Esophagus squamous epithelium (tissue), 5 donors: ENCODE results near the gene FLYWCH1. TPM values are rescaled to one million over a fixed set of nuclear protein-coding genes. Genes with fewer than 3 reads are reported as not detected.

ENCODE experiments used
- DNase-seq: peaks from one replicate; lab custom pipeline; 2025; lab: John Stamatoyannopoulos, UW
- H3K27ac ChIP-seq, 4 donors: fragments of 200-600 bp; sonication (generic); one replicate each; pipeline ENCODE4 v1.5.1; 2016 to 2019; ENCODE audit warnings: mild to moderate bottlenecking in 1 of 4
- H3K27me3 ChIP-seq, 4 donors: fragments of 200-600 bp; sonication (generic); 1 replicate in 3 of 4; 2 replicates in 1 of 4; pipeline versions ENCODE4 v1.5.1 to v1.6.0; 2017 to 2021; ENCODE audit warnings: antibody characterized with exemption in 1 of 4
- H3K36me3 ChIP-seq, 3 donors: fragments of 200-600 bp; sonication (generic); one replicate each; pipeline ENCODE4 v1.5.1; 2016 to 2019
- H3K4me1 ChIP-seq, 3 donors: fragments of 200-600 bp; sonication (generic); one replicate each; pipeline ENCODE4 v1.5.1; 2017 to 2019
- H3K4me3 ChIP-seq, 4 donors: fragments of 200-600 bp; sonication (generic); 1 replicate in 3 of 4; 2 replicates in 1 of 4; pipeline ENCODE4 v1.5.1; 2016 to 2019; ENCODE audit warnings: mild to moderate bottlenecking in 2 of 4, moderate library complexity in 1 of 4
- H3K9me3 ChIP-seq, 3 donors: fragments of 200-600 bp; sonication (generic); one replicate each; pipeline ENCODE4 v1.5.1; 2016 to 2019
- POLR2A ChIP-seq, 4 donors: fragments of 450-650 bp; IDR thresholded peaks; one replicate each; pipeline ENCODE4 v1.6.1; 2017; ENCODE audit warnings: antibody characterized with exemption in 4 of 4, mild to moderate bottlenecking in 4 of 4, moderate library complexity in 3 of 4
- WGBS, 2 donors: methylation state at CpG; one replicate each; pipeline ENCODE4 v1.1.5; 2018; 5-methylcytosine and 5-hydroxymethylcytosine counted together
- intact Hi-C: fragments of 100-400 bp; cut with DNase I; formaldehyde crosslinking; loops from one replicate; pipeline ENCODE4 v1.15.0; 2022
- total RNA-seq, 4 donors: library from RNA; depleted of rRNA; stranded (reverse); fragments of >200 nt; gene quantifications; one replicate each; pipeline ENCODE4 v1.1.0, GENCODE V29; 2016
- TF ChIP-seq, protein P1 (sequence below), 6 experiments: fragments of 450-650 bp in 4 of 6; fragments of 200-600 bp in 2 of 6; sonication (generic) in 2 of 6; IDR thresholded peaks; one replicate each; pipeline ENCODE4 v1.5.1; 2016 to 2019; ENCODE audit warnings: antibody characterized with exemption in 6 of 6, mild to moderate bottlenecking in 4 of 6, moderate library complexity in 4 of 6
- donor health status: DM: yes; HTN: yes; CAD: no.

The FLYWCH1 gene
- total RNA-seq, 4 donors from 2014 or later = 25.4 to 52.1 (median 27.1) TPM

- DNase-seq = no peak
- Histone ChIP-seq H3K4me1 (peaks cover 5 to 22% (median 14%) of the 10 kb centered on the region in 3 donors), H3K27me3 (peaks cover 0 to 3% (median 0%) of the 10 kb centered on the region in 4 donors), H3K36me3 (no peaks in the 10 kb centered on the region), H3K9me3 (no peaks in the 10 kb centered on the region), H3K27ac (no peak overlapping the region), H3K4me3 (no peak overlapping the region)
- intact Hi-C loops = loop anchor here (5.0 kb wide), 1 partner anchor 42 kb away; no protein-coding TSS in a partner anchor
- TF ChIP-seq, protein P1, sequence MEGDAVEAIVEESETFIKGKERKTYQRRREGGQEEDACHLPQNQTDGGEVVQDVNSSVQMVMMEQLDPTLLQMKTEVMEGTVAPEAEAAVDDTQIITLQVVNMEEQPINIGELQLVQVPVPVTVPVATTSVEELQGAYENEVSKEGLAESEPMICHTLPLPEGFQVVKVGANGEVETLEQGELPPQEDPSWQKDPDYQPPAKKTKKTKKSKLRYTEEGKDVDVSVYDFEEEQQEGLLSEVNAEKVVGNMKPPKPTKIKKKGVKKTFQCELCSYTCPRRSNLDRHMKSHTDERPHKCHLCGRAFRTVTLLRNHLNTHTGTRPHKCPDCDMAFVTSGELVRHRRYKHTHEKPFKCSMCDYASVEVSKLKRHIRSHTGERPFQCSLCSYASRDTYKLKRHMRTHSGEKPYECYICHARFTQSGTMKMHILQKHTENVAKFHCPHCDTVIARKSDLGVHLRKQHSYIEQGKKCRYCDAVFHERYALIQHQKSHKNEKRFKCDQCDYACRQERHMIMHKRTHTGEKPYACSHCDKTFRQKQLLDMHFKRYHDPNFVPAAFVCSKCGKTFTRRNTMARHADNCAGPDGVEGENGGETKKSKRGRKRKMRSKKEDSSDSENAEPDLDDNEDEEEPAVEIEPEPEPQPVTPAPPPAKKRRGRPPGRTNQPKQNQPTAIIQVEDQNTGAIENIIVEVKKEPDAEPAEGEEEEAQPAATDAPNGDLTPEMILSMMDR (IDR thresholded peaks at IDR 0.05) = no peak
- WGBS, 2 donors = 57 to 68% methylated on average over 2 of the region's 6 CpGs
These were observed 31.8 kb upstream of the FLYWCH1 start for GRCh38 chr16:2879854-2880508.

DNA sequence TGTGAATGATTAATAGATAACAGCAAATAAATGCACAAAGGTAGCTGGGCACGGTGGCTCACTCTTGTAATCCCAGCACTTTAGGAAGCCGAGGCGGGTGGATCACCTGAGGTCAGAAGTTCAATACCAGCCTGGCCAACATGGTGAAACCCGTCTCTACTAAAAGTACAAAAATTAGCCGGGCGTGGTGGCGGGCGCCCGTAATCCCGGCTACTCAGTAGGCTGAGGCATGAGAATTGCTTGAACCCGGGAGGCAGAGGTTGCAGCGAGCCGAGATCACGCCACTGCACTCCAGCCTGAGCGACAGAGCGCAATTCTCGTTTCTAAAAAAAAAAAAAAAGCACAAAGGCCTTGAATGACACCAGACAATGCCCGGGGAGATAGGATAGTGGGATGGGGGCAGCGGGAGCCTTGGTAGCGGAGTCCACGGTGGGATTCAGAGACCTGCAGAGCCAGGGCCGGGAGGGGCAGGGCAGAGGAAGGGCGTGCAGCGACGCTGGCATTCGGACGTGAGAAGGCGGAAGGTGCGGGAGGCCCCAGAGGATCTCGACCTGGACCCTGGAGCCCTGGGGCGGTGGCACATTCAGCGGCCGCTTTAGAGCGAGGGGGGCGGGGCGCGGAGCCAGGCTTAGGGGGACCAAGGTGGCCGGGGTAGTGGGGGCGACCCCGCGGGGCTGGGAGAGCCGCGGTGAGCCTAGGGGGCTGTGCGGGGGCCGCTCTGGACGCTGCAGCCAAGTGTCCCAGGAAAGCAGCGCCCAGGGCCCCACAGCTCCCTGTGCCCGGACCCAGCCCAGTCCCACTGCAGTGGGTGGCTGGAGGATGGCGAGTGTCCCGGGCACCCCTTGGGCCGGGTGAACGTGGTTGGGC lies 29.7 kb upstream of the FLYWCH1 start:
- Histone ChIP-seq H3K9me3 (no peaks in the 10 kb centered on the region), H3K27ac (peak overlapping the region; percentile 93 to 97 (median 96)), H3K4me1 (peaks cover 5 to 21% (median 14%) of the 10 kb centered on the region in 3 donors), H3K36me3 (peaks cover 0 to 4% (median 0%) of the 10 kb centered on the region in 3 donors), H3K4me3 (peak overlapping the region; percentile 64 to 85 (median 79)), H3K27me3 (no peaks in the 10 kb centered on the region)
- intact Hi-C loops = no loop called here
- TF ChIP-seq, protein P1 (IDR thresholded peaks at IDR 0.05) = no peak
- TF ChIP-seq POLR2A (IDR thresholded peaks at IDR 0.05) = no peak
- WGBS, 2 donors = 5 to 11% methylated on average over 21 to 31 of the region's 52 CpGs
- DNase-seq = no peak

- WGBS, 2 donors = 1% methylated on average over 20 to 25 of the region's 73 CpGs
- H3K27me3 ChIP-seq = no peaks in the 10 kb centered on the region
- H3K4me3 ChIP-seq = peak within 1 kb of the TSS; percentile 64 to 85 (median 79)
- DNase-seq = peak; percentile 85
- TF ChIP-seq, protein P1 (IDR thresholded peaks at IDR 0.05) = peak in 4 of 6 experiments; percentile 18 to 37 (median 28)
- TF ChIP-seq POLR2A (IDR thresholded peaks at IDR 0.05) = peak in 3 of 4 donors; percentile 32 to 81 (median 72)
- peak within 1 kb of the TSS; percentile 93 to 97 (median 96) for H3K27ac ChIP-seq
- H3K4me1 ChIP-seq = peaks cover 5 to 21% (median 14%) of the 10 kb centered on the region in 3 donors
- intact Hi-C loops = no loop called here
- H3K9me3 ChIP-seq = no peaks in the 10 kb centered on the region
- peaks cover 0 to 4% (median 0%) of the 10 kb centered on the region in 3 donors for H3K36me3 ChIP-seq
These were observed 28.9 kb upstream of the FLYWCH1 start, which contains the start of gene FLYWCH2 for GRCh38 chr16:2882650-2883457. Gene FLYWCH2 (plus strand): TSS chr16:2883215. CDS start chr16:2896450, 13,235 bp downstream.

DNA sequence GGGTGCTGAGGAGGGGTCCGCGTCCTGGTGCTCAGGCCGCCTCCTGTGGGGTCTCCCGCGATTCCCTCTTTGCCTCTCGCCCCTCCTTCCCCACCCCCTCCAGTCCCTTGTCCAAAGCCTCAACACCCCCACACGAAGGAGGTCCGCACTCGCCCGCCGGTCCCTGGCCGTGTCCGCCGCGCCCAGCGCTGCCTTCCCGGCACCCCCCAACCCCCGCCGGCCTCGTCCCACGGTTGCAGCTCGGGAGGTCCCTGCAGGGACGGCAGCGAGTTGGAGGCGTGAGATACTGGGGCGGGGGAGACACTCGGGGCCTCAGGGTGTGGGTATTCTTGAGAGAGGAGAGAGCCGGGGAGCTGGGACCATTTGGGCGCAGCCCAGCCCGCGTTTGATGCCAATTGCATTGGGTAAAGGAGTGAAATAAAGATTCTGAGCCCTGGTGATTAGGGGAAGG lies 28.2 kb upstream of the FLYWCH1 start:
- H3K36me3 ChIP-seq = peaks cover 0 to 4% (median 0%) of the 10 kb centered on the region in 3 donors
- H3K27me3 ChIP-seq = no peaks in the 10 kb centered on the region
- H3K9me3 ChIP-seq = no peaks in the 10 kb centered on the region
- peaks cover 5 to 21% (median 14%) of the 10 kb centered on the region in 3 donors for H3K4me1 ChIP-seq
- intact Hi-C loops = no loop called here
- TF ChIP-seq, protein P1 (IDR thresholded peaks at IDR 0.05) = no peak
- TF ChIP-seq POLR2A (IDR thresholded peaks at IDR 0.05) = no peak
- peak overlapping the region; percentile 93 to 97 (median 96) for H3K27ac ChIP-seq
- no peak for DNase-seq
- H3K4me3 ChIP-seq = peak overlapping the region; percentile 64 to 85 (median 79)
- 0% methylated on average over 2 to 4 of the region's 31 CpGs for WGBS, 2 donors
